CD14-positive monocyte (primary cell): ENCODE results near the gene PODXL2. TPM values are rescaled to one million over a fixed set of nuclear protein-coding genes. Genes with fewer than 3 reads are reported as not detected.

Experiments
- DNase-seq, 3 donors: peaks; one replicate each; pipeline ENCODE4 v3.0.0-alpha.2; 2011 to 2022
- H2AFZ ChIP-seq: 2 replicates; pipeline ENCODE4 v1.6.0; 2012; ENCODE audit warnings: mild to moderate bottlenecking, low read depth, low read length, inconsistent platforms; ENCODE audit not compliant: insufficient read depth, poor library complexity, severe bottlenecking
- H3K27ac ChIP-seq, 2 donors: 1 replicate in 1 of 2; 2 replicates in 1 of 2; pipeline ENCODE4 v1.5.1; 2012 to 2013; ENCODE audit warnings: low read length in 2 of 2, control low read depth in 1 of 2, inconsistent platforms in 1 of 2, low read depth in 1 of 2, mild to moderate bottlenecking in 1 of 2
- H3K27me3 ChIP-seq, 2 donors: one replicate each; pipeline versions ENCODE4 v1.6.0 to v1.6.1; 2011 to 2013; ENCODE audit warnings: low read length in 2 of 2; ENCODE audit not compliant: control insufficient read depth in 2 of 2, insufficient read depth in 2 of 2
- H3K36me3 ChIP-seq, 2 donors: replicated peaks in 1 of 2; 1 replicate in 1 of 2; 2 replicates in 1 of 2; pipeline versions ENCODE4 v1.5.1 to v1.6.1; 2012 to 2013; ENCODE audit warnings: low read length in 2 of 2, control low read depth in 1 of 2, inconsistent platforms in 1 of 2, mild to moderate bottlenecking in 1 of 2; ENCODE audit not compliant: insufficient read depth in 2 of 2, control insufficient read depth in 1 of 2
- H3K4me1 ChIP-seq, 2 donors: 1 replicate in 1 of 2; 2 replicates in 1 of 2; pipeline versions ENCODE4 v1.5.1 to v1.6.1; 2012 to 2013; ENCODE audit warnings: low read length in 2 of 2, control low read depth in 1 of 2, inconsistent platforms in 1 of 2, mild to moderate bottlenecking in 1 of 2, moderate library complexity in 1 of 2; ENCODE audit not compliant: insufficient read depth in 2 of 2, control insufficient read depth in 1 of 2
- H3K4me2 ChIP-seq: replicated peaks from 2 replicates; pipeline ENCODE3; 2012; ENCODE audit warnings: low read length, moderate library complexity, mild to moderate bottlenecking; ENCODE audit not compliant: poor library complexity, severe bottlenecking; ENCODE audit errors: extremely low read depth
- H3K4me3 ChIP-seq, 3 experiments: fragments of 200-600 bp in 1 of 3; sonication (generic) in 1 of 3; replicated peaks in 1 of 3; 1 replicate in 2 of 3; 2 replicates in 1 of 3; pipeline ENCODE4 v1.5.1; 2011 to 2013; ENCODE audit warnings: low read length in 3 of 3, mild to moderate bottlenecking in 3 of 3, control low read depth in 2 of 3, low read depth in 2 of 3, inconsistent platforms in 1 of 3, moderate library complexity in 1 of 3
- H3K79me2 ChIP-seq: 2 replicates; pipeline ENCODE4 v1.6.0; 2012; ENCODE audit warnings: mild to moderate bottlenecking, control low read depth, inconsistent platforms, low read length, moderate library complexity; ENCODE audit not compliant: insufficient read depth
- H3K9ac ChIP-seq: 2 replicates; pipeline ENCODE4 v1.6.0; 2017; ENCODE audit warnings: low read length, mild to moderate bottlenecking; ENCODE audit not compliant: insufficient read depth, poor library complexity, severe bottlenecking
- H3K9me3 ChIP-seq, 2 donors: replicated peaks in 1 of 2; 1 replicate in 1 of 2; 2 replicates in 1 of 2; pipeline versions ENCODE4 v1.5.1 to v1.6.1; 2012 to 2013; ENCODE audit warnings: low read length in 2 of 2, control low read depth in 1 of 2; ENCODE audit not compliant: control insufficient read depth in 1 of 2, insufficient read depth in 1 of 2
- H4K20me1 ChIP-seq: 2 replicates; pipeline ENCODE4 v1.6.0; 2012; ENCODE audit warnings: mild to moderate bottlenecking, low read length, control low read depth, moderate library complexity; ENCODE audit not compliant: insufficient read depth
- H3K27ac Mint-ChIP-seq, 7 donors: one replicate each; pipeline ENCODE4 v1.8.0; 2020; ENCODE audit warnings: mild to moderate bottlenecking in 7 of 7, mixed read lengths in 7 of 7, moderate library complexity in 6 of 7, inconsistent platforms in 2 of 7
- H3K27me3 Mint-ChIP-seq, 3 donors: one replicate each; pipeline ENCODE4 v1.8.0; 2021 to 2022; ENCODE audit warnings: low read depth in 3 of 3, mild to moderate bottlenecking in 3 of 3, mixed read lengths in 3 of 3, moderate library complexity in 3 of 3, inconsistent platforms in 1 of 3
- H3K36me3 Mint-ChIP-seq, 2 donors: one replicate each; pipeline ENCODE4 v1.8.0; 2020; ENCODE audit warnings: mixed read lengths in 2 of 2, inconsistent platforms in 1 of 2, mild to moderate bottlenecking in 1 of 2
- H3K4me1 Mint-ChIP-seq: one replicate; pipeline ENCODE4 v1.8.0; 2020; ENCODE audit warnings: mild to moderate bottlenecking, mixed read lengths
- H3K4me3 Mint-ChIP-seq, 2 donors: one replicate each; pipeline ENCODE4 v1.8.0; 2020; ENCODE audit warnings: mild to moderate bottlenecking in 2 of 2, mixed read lengths in 2 of 2, moderate library complexity in 1 of 2
- H3K9me3 Mint-ChIP-seq, 7 donors: one replicate each; pipeline ENCODE4 v1.8.0; 2020 to 2022; ENCODE audit warnings: mixed read lengths in 7 of 7, mild to moderate bottlenecking in 6 of 7, moderate library complexity in 6 of 7, inconsistent platforms in 2 of 7
- CTCF ChIP-seq: fragments of 200-600 bp; IDR thresholded peaks from one replicate; pipeline ENCODE4 v1.8.0; 2022; ENCODE audit warnings: antibody characterized with exemption, mild to moderate bottlenecking
- WGBS: methylation state at CpG from one replicate; pipeline ENCODE4 v1.1.5; 2013; ENCODE audit warnings: missing lambda C conversion rate; ENCODE audit not compliant: insufficient coverage; 5-methylcytosine and 5-hydroxymethylcytosine counted together
- intact Hi-C, 2 donors: fragments of 100-400 bp; cut with micrococcal nuclease; formaldehyde crosslinking; loops; one replicate each; pipeline versions ENCODE4 v1.15.0 to v1.15.1; 2023
- polyA plus RNA-seq, 3 donors: library from polyadenylated mRNA; depleted of rRNA in 1 of 3; unstranded in 2 of 3; stranded (reverse) in 1 of 3; fragments of 300-500 nt in 2 of 3; fragments of >200 nt in 1 of 3; fragmentation: Illumina TruSeq in 2 of 3; gene quantifications; 1 replicate in 2 of 3; 2 replicates in 1 of 3; pipeline ENCODE4 v1.2.3, GENCODE V29; 2012 to 2021

PODXL2 gene
- polyA plus RNA-seq, 3 donors: 0.33 to 0.64 (median 0.43) TPM

GRCh38 chr3:127694467-127695215, 65.7 kb downstream of the PODXL2 start:
- WGBS: 88% methylated on average over 14 of the region's 17 CpGs
- Histone ChIP-seq H3K9ac (no peak overlapping the region), H3K27ac (no peak overlapping the region), H3K4me1 (peaks cover 16 to 18% of the 10 kb centered on the region in 2 donors), H2AFZ (no peak overlapping the region), H3K27me3 (no peaks in the 10 kb centered on the region), H3K79me2 (no peaks in the 10 kb centered on the region), H3K9me3 (no peaks in the 10 kb centered on the region), H4K20me1 (no peaks in the 10 kb centered on the region), H3K4me2 (no peak overlapping the region), H3K36me3 (no peaks in the 10 kb centered on the region), H3K4me3 (no peak overlapping the region)
- H3K27me3 Mint-ChIP-seq: peaks cover 0 to 1% (median 1%) of the 10 kb centered on the region in 3 donors
- intact Hi-C loops: loop anchor here (5.0 kb wide), 4 partner anchors 43 to 128 kb away; partner anchors contain the start of gene MGLL (in 1 of the 2)
- H3K4me1 Mint-ChIP-seq: peaks cover 16% of the 10 kb centered on the region
- peak; percentile 38 to 52 (median 39) for DNase-seq
- no peak overlapping the region for H3K4me3 Mint-ChIP-seq
- peak; percentile 18 for TF ChIP-seq CTCF
- H3K9me3 Mint-ChIP-seq: no peaks in the 10 kb centered on the region
- H3K36me3 Mint-ChIP-seq: no peaks in the 10 kb centered on the region
- no peak overlapping the region for H3K27ac Mint-ChIP-seq

- Mint-ChIP-seq H3K4me1 (peaks cover 14% of the 10 kb centered on the region), H3K36me3 (no peaks in the 10 kb centered on the region), H3K4me3 (peak overlapping the region in 1 of 2 donors; percentile 51), H3K27me3 (peaks cover 0 to 1% (median 1%) of the 10 kb centered on the region in 3 donors), H3K9me3 (peaks cover 0 to 2% (median 0%) of the 10 kb centered on the region in 7 donors), H3K27ac (peak overlapping the region in 6 of 7 donors; percentile 38 to 86 (median 67))
- peak overlapping the region; percentile 52 for H2AFZ ChIP-seq
- no peak overlapping the region for H3K9ac ChIP-seq
- H3K4me3 ChIP-seq: peak overlapping the region in 1 of 3 experiments; percentile 20
- peaks cover 16 to 18% of the 10 kb centered on the region in 2 donors for H3K4me1 ChIP-seq
- peak; percentile 41 to 61 (median 51) for DNase-seq
- intact Hi-C loops: loop anchor here (5.0 kb wide), 3 partner anchors 40 to 55 kb away; no protein-coding TSS in a partner anchor
- H4K20me1 ChIP-seq: no peaks in the 10 kb centered on the region
- no peaks in the 10 kb centered on the region for H3K27me3 ChIP-seq
- H3K36me3 ChIP-seq: no peaks in the 10 kb centered on the region
- no peaks in the 10 kb centered on the region for H3K79me2 ChIP-seq
- peak overlapping the region in 1 of 2 donors; percentile 31 for H3K27ac ChIP-seq
- H3K9me3 ChIP-seq: no peaks in the 10 kb centered on the region
- H3K4me2 ChIP-seq: peak overlapping the region; percentile 15
- 77% methylated on average over 13 of the region's 16 CpGs for WGBS
- no peak for TF ChIP-seq CTCF
Observed at GRCh38 chr3:127697551-127698240, 68.7 kb downstream of the PODXL2 start.
